Thyroid gland (tissue), 4 donors: ENCODE results near the gene TOPBP1. TPM values are rescaled to one million over a fixed set of nuclear protein-coding genes. Genes with fewer than 3 reads are reported as not detected.

Experiments
- DNase-seq, 2 donors: peaks; one replicate each; pipeline ENCODE4 v3.0.0-alpha.2; 2019
- H3K27ac ChIP-seq, 3 donors: fragments of 200-600 bp; sonication (generic); 1 replicate in 2 of 3; 2 replicates in 1 of 3; pipeline ENCODE4 v1.5.1; 2016 to 2019; ENCODE audit warnings: mild to moderate bottlenecking in 1 of 3, moderate library complexity in 1 of 3
- H3K27me3 ChIP-seq: fragments of 200-600 bp; sonication (generic); one replicate; pipeline ENCODE4 v1.5.1; 2019
- H3K36me3 ChIP-seq, 2 donors: fragments of 200-600 bp; sonication (generic); one replicate each; pipeline ENCODE4 v1.5.1; 2016 to 2019
- H3K4me1 ChIP-seq, 2 donors: fragments of 200-600 bp; sonication (generic); one replicate each; pipeline ENCODE4 v1.5.1; 2017 to 2019
- H3K4me3 ChIP-seq, 3 donors: fragments of 200-600 bp; sonication (generic); replicated peaks in 1 of 3; 1 replicate in 2 of 3; 2 replicates in 1 of 3; pipeline ENCODE4 v1.5.1; 2016; ENCODE audit warnings: mild to moderate bottlenecking in 1 of 3
- H3K9me3 ChIP-seq: fragments of 200-600 bp; sonication (generic); one replicate; pipeline ENCODE4 v1.5.1; 2017
- POLR2A ChIP-seq, 2 donors: fragments of 450-650 bp; IDR thresholded peaks; one replicate each; pipeline ENCODE4 v1.6.1; 2017; ENCODE audit warnings: antibody characterized with exemption in 2 of 2, mild to moderate bottlenecking in 2 of 2, moderate library complexity in 1 of 2
- WGBS, 2 donors: methylation state at CpG; one replicate each; pipeline ENCODE4 v1.1.5; 2017; 5-methylcytosine and 5-hydroxymethylcytosine counted together
- intact Hi-C: fragments of 100-400 bp; cut with DNase I; formaldehyde crosslinking; loops from one replicate; pipeline ENCODE4 v1.15.1; 2023
- total RNA-seq, 4 donors: library from RNA; depleted of rRNA; stranded (reverse); fragments of >200 nt; gene quantifications; one replicate each; pipeline ENCODE4 v1.2.3, GENCODE V29; 2016
- TF ChIP-seq, protein P1 (sequence below), 6 experiments: fragments of 200-600 bp in 3 of 6; fragments of 450-650 bp in 3 of 6; sonication (generic) in 3 of 6; IDR thresholded peaks; one replicate each; pipeline ENCODE4 v1.5.1; 2016 to 2019; ENCODE audit warnings: antibody characterized with exemption in 6 of 6, mild to moderate bottlenecking in 2 of 6, inconsistent platforms in 1 of 6, moderate library complexity in 1 of 6

Gene TOPBP1
- total RNA-seq, 4 donors from 2014 or later: 25.5 to 46.7 (median 29.4) TPM

DNA sequence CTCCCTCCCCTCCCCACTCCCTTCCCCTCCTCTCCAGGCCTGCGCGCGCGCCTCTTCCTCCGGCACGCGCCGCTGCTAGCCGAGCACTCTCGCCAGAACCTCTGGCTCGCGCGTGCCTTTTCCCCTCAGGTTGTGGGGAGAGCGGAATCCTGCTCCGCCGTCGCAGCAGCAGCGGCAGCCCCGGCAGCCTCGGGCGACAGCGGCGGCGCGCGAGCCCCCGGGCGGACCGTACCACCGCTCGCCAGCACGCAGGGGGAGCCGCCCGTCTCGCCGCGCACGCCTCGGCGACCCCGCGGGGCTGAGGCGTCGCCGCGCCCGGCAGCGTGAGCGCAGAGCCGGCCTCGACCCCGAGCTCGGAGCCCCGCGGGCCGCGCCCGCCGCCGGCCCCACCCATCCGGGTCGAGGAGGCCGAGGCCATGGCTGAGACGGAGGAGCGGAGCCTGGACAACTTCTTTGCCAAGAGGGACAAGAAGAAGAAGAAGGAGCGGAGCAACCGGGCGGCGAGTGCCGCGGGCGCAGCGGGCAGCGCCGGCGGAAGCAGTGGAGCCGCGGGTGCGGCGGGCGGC lies 88.0 kb downstream of the TOPBP1 start, which contains the start of gene CDV3:
Gene CDV3, plus strand, starts transcription at position 58 of the 566 bp plus-strand sequence. Its CDS starts 359 bp downstream, at position 417.
- Histone ChIP-seq H3K27me3 (no peaks in the 10 kb centered on the region), H3K4me3 (peak within 1 kb of the TSS; percentile 25 to 70 (median 54)), H3K4me1 (peaks cover 50 to 61% of the 10 kb centered on the region in 2 donors), H3K27ac (peak within 1 kb of the TSS; percentile 94 to 96 (median 95)), H3K9me3 (no peaks in the 10 kb centered on the region), H3K36me3 (peaks cover 3 to 12% of the 10 kb centered on the region in 2 donors)
- 0 to 1% methylated on average over 14 to 38 of the region's 81 CpGs for WGBS, 2 donors
- intact Hi-C loops: loop anchor here (10.0 kb wide), 1 partner anchor 149 kb away; no protein-coding TSS in a partner anchor
- no peak for DNase-seq
- TF ChIP-seq, protein P1, sequence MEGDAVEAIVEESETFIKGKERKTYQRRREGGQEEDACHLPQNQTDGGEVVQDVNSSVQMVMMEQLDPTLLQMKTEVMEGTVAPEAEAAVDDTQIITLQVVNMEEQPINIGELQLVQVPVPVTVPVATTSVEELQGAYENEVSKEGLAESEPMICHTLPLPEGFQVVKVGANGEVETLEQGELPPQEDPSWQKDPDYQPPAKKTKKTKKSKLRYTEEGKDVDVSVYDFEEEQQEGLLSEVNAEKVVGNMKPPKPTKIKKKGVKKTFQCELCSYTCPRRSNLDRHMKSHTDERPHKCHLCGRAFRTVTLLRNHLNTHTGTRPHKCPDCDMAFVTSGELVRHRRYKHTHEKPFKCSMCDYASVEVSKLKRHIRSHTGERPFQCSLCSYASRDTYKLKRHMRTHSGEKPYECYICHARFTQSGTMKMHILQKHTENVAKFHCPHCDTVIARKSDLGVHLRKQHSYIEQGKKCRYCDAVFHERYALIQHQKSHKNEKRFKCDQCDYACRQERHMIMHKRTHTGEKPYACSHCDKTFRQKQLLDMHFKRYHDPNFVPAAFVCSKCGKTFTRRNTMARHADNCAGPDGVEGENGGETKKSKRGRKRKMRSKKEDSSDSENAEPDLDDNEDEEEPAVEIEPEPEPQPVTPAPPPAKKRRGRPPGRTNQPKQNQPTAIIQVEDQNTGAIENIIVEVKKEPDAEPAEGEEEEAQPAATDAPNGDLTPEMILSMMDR (IDR thresholded peaks at IDR 0.05): no peak
- peak; percentile 86 to 89 for TF ChIP-seq POLR2A (IDR thresholded peaks at IDR 0.05)

GRCh38 chr3:133573054-133573628 lies 88.6 kb downstream of the TOPBP1 start:
- WGBS, 2 donors: 0 to 2% methylated on average over 27 to 33 of the region's 33 CpGs
- DNase-seq: peak; percentile 100
- Histone ChIP-seq H3K9me3 (no peaks in the 10 kb centered on the region), H3K4me1 (peaks cover 45 to 60% of the 10 kb centered on the region in 2 donors), H3K4me3 (peak overlapping the region in 2 of 3 donors; percentile 25 to 70), H3K27me3 (no peaks in the 10 kb centered on the region), H3K36me3 (peaks cover 3 to 7% of the 10 kb centered on the region in 2 donors), H3K27ac (peak overlapping the region; percentile 91 to 94 (median 93))
- TF ChIP-seq, protein P1 (IDR thresholded peaks at IDR 0.05): peak in 1 of 6 experiments; percentile 32
- peak in 1 of 2 donors; percentile 82 for TF ChIP-seq POLR2A (IDR thresholded peaks at IDR 0.05)
- intact Hi-C loops: loop anchor here (10.0 kb wide), 1 partner anchor 148 kb away; no protein-coding TSS in a partner anchor

- Histone ChIP-seq H3K27ac (peak overlapping the region; percentile 88 to 94 (median 93)), H3K9me3 (no peaks in the 10 kb centered on the region), H3K36me3 (peaks cover under 1 to 3% of the 10 kb centered on the region in 2 donors), H3K4me1 (peaks cover 39 to 53% of the 10 kb centered on the region in 2 donors), H3K4me3 (peak overlapping the region in 1 of 3 donors; percentile 20), H3K27me3 (no peaks in the 10 kb centered on the region)
- WGBS, 2 donors: 82 to 87% methylated on average over 19 of the region's 19 CpGs
- DNase-seq: no peak
- TF ChIP-seq, protein P1 (IDR thresholded peaks at IDR 0.05): no peak
- TF ChIP-seq POLR2A (IDR thresholded peaks at IDR 0.05): no peak
- intact Hi-C loops: loop anchor here (10.0 kb wide), 1 partner anchor 148 kb away; no protein-coding TSS in a partner anchor
These were observed 89.3 kb downstream of the TOPBP1 start for GRCh38 chr3:133572158-133573053.

GRCh38 chr3:133570937-133571320 lies 90.8 kb downstream of the TOPBP1 start:
- DNase-seq: peak in 1 of 2 donors; percentile 43
- Histone ChIP-seq H3K27ac (peak overlapping the region; percentile 71 to 93 (median 91)), H3K4me1 (peaks cover 28 to 45% of the 10 kb centered on the region in 2 donors), H3K27me3 (no peaks in the 10 kb centered on the region), H3K36me3 (no peaks in the 10 kb centered on the region), H3K9me3 (no peaks in the 10 kb centered on the region), H3K4me3 (no peak overlapping the region)
- peak in 1 of 2 donors; percentile 37 for TF ChIP-seq POLR2A (IDR thresholded peaks at IDR 0.05)
- TF ChIP-seq, protein P1 (IDR thresholded peaks at IDR 0.05): no peak
- WGBS, 2 donors: 64 to 65% methylated on average over 2 of the region's 2 CpGs
- intact Hi-C loops: loop anchor here (10.0 kb wide), 1 partner anchor 146 kb away; no protein-coding TSS in a partner anchor
